IMR-90 (cell line): ENCODE results near the gene PRC1. TPM values are rescaled to one million over a fixed set of nuclear protein-coding genes. Genes with fewer than 3 reads are reported as not detected.
A peak's percentile ranks its signal among the peaks of the same experiment; 100 is the strongest.

Experiments
- ATAC-seq: fragments of 200-7000 bp; cut with Tn5 transposase; 2 replicates; pipeline ENCODE4 v1.9.1; 2020; ENCODE audit warnings: low read depth, mild to moderate bottlenecking, moderate library complexity
- BruUV-seq: library from RNA; stranded (reverse); fragments of 400-500 nt; replicated peaks from 2 replicates; lab custom pipeline; 2021; lab: Mats Ljungman, UMichigan
- CTCF ChIA-PET: fragments of 300-600 bp; formaldehyde crosslinking; extraction: SDS; loops from one replicate; lab custom pipeline; 2021; ENCODE audit warnings: antibody characterized with exemption; lab: Yijun Ruan, JAX
- POLR2A ChIA-PET: fragments of 300-600 bp; sonication (Branson Sonifier 250); formaldehyde crosslinking; loops from one replicate; lab custom pipeline; 2022; ENCODE audit warnings: antibody characterized with exemption; ENCODE audit not compliant: unreplicated experiment; lab: Charles Lee
- DNase-seq: peaks from one replicate; pipeline ENCODE4 v3.0.0; 2013
- H2AFZ ChIP-seq: replicated peaks from 2 replicates; pipeline ENCODE3; 2013; ENCODE audit warnings: low read length, mild to moderate bottlenecking; ENCODE audit not compliant: poor library complexity
- H2AK5ac ChIP-seq: 2 replicates; pipeline ENCODE4 v1.6.1; 2013; ENCODE audit warnings: low read depth, low read length, inconsistent platforms
- H2AK9ac ChIP-seq: replicated peaks from 2 replicates; pipeline ENCODE3; 2013; ENCODE audit warnings: mild to moderate bottlenecking, low read depth, low read length, moderate library complexity; ENCODE audit not compliant: poor library complexity
- H2BK120ac ChIP-seq: 2 replicates; pipeline ENCODE4 v1.6.1; 2013; ENCODE audit warnings: low read depth, low read length, inconsistent platforms
- H2BK15ac ChIP-seq: 3 replicates; pipeline ENCODE4 v1.6.1; 2013; ENCODE audit warnings: low read depth, low read length, inconsistent platforms
- H2BK20ac ChIP-seq: 2 replicates; pipeline ENCODE4 v1.6.1; 2013; ENCODE audit warnings: low read depth, mild to moderate bottlenecking, inconsistent platforms, low read length, moderate library complexity
- H2BK5ac ChIP-seq: 2 replicates; pipeline ENCODE4 v1.6.1; 2013; ENCODE audit warnings: mild to moderate bottlenecking, low read depth, low read length, inconsistent platforms; ENCODE audit not compliant: poor library complexity, severe bottlenecking
- H3K14ac ChIP-seq: replicated peaks from 2 replicates; pipeline ENCODE4 v1.6.1; 2013; ENCODE audit warnings: low read depth, low read length, inconsistent platforms
- H3K18ac ChIP-seq: 2 replicates; pipeline ENCODE4 v1.6.1; 2013; ENCODE audit warnings: low read depth, low read length, control low read depth
- H3K23ac ChIP-seq: 2 replicates; pipeline ENCODE4 v1.6.1; 2013; ENCODE audit warnings: low read depth, low read length, inconsistent platforms
- H3K27ac ChIP-seq: 2 replicates; pipeline ENCODE4 v1.5.1; 2013; ENCODE audit warnings: mild to moderate bottlenecking, control low read depth, low read length; ENCODE audit not compliant: insufficient read depth
- H3K27me3 ChIP-seq: 2 replicates; pipeline ENCODE4 v1.6.1; 2013; ENCODE audit warnings: low read length; ENCODE audit not compliant: control insufficient read depth, insufficient read depth
- H3K36me3 ChIP-seq: 2 replicates; pipeline ENCODE4 v1.6.1; 2013; ENCODE audit warnings: low read length, mixed read lengths; ENCODE audit not compliant: control insufficient read depth, insufficient read depth
- H3K4ac ChIP-seq: 2 replicates; pipeline ENCODE4 v1.6.1; 2013; ENCODE audit warnings: low read depth, low read length, inconsistent platforms
- H3K4me1 ChIP-seq: 2 replicates; pipeline ENCODE4 v1.6.1; 2013; ENCODE audit warnings: low read length, mixed read lengths; ENCODE audit not compliant: control insufficient read depth, insufficient read depth
- H3K4me2 ChIP-seq: 2 replicates; pipeline ENCODE4 v1.6.1; 2013; ENCODE audit warnings: low read depth, mild to moderate bottlenecking, control low read depth, low read length, moderate library complexity
- H3K4me3 ChIP-seq: 2 replicates; pipeline ENCODE4 v1.5.1; 2013; ENCODE audit warnings: low read depth, mild to moderate bottlenecking, control low read depth, low read length, moderate library complexity; ENCODE audit not compliant: insufficient read depth
- H3K56ac ChIP-seq: 2 replicates; pipeline ENCODE4 v1.6.1; 2013; ENCODE audit warnings: low read length, inconsistent platforms; ENCODE audit not compliant: insufficient read depth; ENCODE audit errors: extremely low read depth
- H3K79me1 ChIP-seq, 2 experiments: 2 replicates each; pipeline ENCODE4 v1.6.1; 2013; ENCODE audit warnings: low read length in 2 of 2, inconsistent platforms in 1 of 2, low read depth in 1 of 2
- H3K9ac ChIP-seq: 2 replicates; pipeline ENCODE4 v1.6.1; 2013; ENCODE audit warnings: low read depth, low read length, control low read depth
- H3K9me1 ChIP-seq: 2 replicates; pipeline ENCODE4 v1.6.1; 2013; ENCODE audit warnings: low read length, inconsistent platforms; ENCODE audit not compliant: insufficient read depth
- H3K9me3 ChIP-seq: 2 replicates; pipeline ENCODE4 v1.6.1; 2013; ENCODE audit warnings: low read length; ENCODE audit not compliant: control insufficient read depth, insufficient read depth
- H4K20me1 ChIP-seq: 2 replicates; pipeline ENCODE4 v1.6.1; 2013; ENCODE audit warnings: low read length, inconsistent platforms; ENCODE audit not compliant: insufficient read depth
- H4K5ac ChIP-seq: 2 replicates; pipeline ENCODE4 v1.6.1; 2013; ENCODE audit warnings: mild to moderate bottlenecking, low read depth, low read length, control low read depth
- H4K8ac ChIP-seq, 2 experiments: 2 replicates each; pipeline ENCODE4 v1.6.1; 2013; ENCODE audit warnings: low read depth in 2 of 2, low read length in 2 of 2, control low read depth in 1 of 2, inconsistent platforms in 1 of 2
- H4K91ac ChIP-seq: 2 replicates; pipeline ENCODE4 v1.6.1; 2013; ENCODE audit warnings: low read depth, low read length, inconsistent platforms; ENCODE audit not compliant: insufficient read depth
- FOS ChIP-seq: fragments of 150-350 bp; IDR thresholded peaks from 2 replicates; pipeline ENCODE4 v1.6.1; 2016; ENCODE audit warnings: low read depth, low read length
- MAFK ChIP-seq: IDR thresholded peaks from 2 replicates; pipeline ENCODE4 v1.6.1; 2012; ENCODE audit warnings: low read depth, low read length, improper control_type of control experiment
- RAD21 ChIP-seq: IDR thresholded peaks from 2 replicates; pipeline ENCODE4 v1.6.1; 2012; ENCODE audit warnings: low read length, improper control_type of control experiment
- WGBS, 2 experiments: methylation state at CpG; one replicate each; pipeline versions ENCODE4 v1.1.5 to v1.1.7; 2013; ENCODE audit warnings: missing lambda C conversion rate in 2 of 2; ENCODE audit not compliant: insufficient read length in 1 of 2; ENCODE audit errors: extremely low coverage in 2 of 2; 5-methylcytosine and 5-hydroxymethylcytosine counted together
- dilution Hi-C: fragments of 300-500 bp; cut with HindIII; formaldehyde crosslinking; loops from one replicate; pipeline ENCODE4 v1.14.3; 2018; ENCODE audit warnings: low sequenced_read_pairs; ENCODE audit not compliant: unreplicated experiment
- in situ Hi-C: fragments of 300-500 bp; cut with MboI; formaldehyde crosslinking; loops from 3 replicates; pipeline ENCODE4 v1.14.3; 2019; ENCODE audit warnings: low sequenced_read_pairs, inconsistent platforms, mixed read lengths
- intact Hi-C: fragments of 100-400 bp; cut with micrococcal nuclease; formaldehyde crosslinking; loops from 2 replicates; pipeline ENCODE4 v1.10.0; 2022
- polyA plus RNA-seq, 3 experiments: library from polyadenylated mRNA; depleted of rRNA; stranded (reverse); fragments of >200 nt; gene quantifications; 2 replicates each; pipeline ENCODE4 v1.2.3, GENCODE V29; 2012; ENCODE audit warnings: low replicate concordance in 1 of 3
- total RNA-seq: library from RNA; depleted of rRNA; stranded (reverse); fragments of >200 nt; gene quantifications from 2 replicates; pipeline ENCODE4 v1.2.3, GENCODE V29; 2012
- TF ChIP-seq, protein P1 (sequence below): conservative IDR thresholded peaks from 2 replicates; pipeline ENCODE4 v1.5.1; 2012; ENCODE audit warnings: mild to moderate bottlenecking, low read depth, low read length, improper control_type of control experiment

PRC1 gene
- total and polyA plus RNA-seq, 2 of the 4 experiments (the other 2 are of a cell fraction) = 131 to 148 TPM

DNA sequence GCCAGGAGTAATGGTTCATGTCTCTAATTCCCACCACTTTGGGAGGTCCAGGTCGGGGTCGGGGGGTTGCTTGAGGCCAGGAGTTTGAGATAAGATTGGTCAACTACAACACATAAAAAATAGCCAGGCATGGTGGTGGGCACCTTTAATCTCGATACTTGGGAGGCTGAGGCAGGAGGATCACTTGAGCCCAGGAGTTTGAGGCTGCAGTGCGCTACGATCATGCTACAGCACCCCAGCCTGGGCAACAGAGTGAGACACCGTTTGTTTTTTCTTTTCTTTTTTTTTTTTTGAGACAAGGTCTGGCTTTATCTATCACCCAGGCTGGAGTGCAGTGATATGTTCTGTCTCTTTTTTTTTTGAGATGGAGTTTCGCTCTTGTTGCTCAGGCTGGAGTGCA lies 29.4 kb upstream of the PRC1 start:
- 83% methylated on average over 2 of the region's 7 CpGs; no CpG with 5 or more reads in 1 of the 2 experiments for WGBS, 2 experiments
- dilution Hi-C loops = no loop called here

More for the DNA sequence above, 29.4 kb upstream of the PRC1 start:
- Histone ChIP-seq H2BK15ac (no peak overlapping the region), H3K4ac (no peak overlapping the region), H2AK9ac (no peak overlapping the region), H3K9me3 (no peaks in the 10 kb centered on the region), H3K23ac (no peak overlapping the region), H4K20me1 (no peaks in the 10 kb centered on the region), H3K36me3 (no peaks in the 10 kb centered on the region), H4K5ac (no peak overlapping the region), H2BK20ac (no peak overlapping the region), H3K4me2 (no peak overlapping the region), H3K4me1 (no peaks in the 10 kb centered on the region), H3K14ac (no peak overlapping the region), H3K79me1 (peaks cover 7 to 28% of the 10 kb centered on the region in 2 experiments), H3K27me3 (no peaks in the 10 kb centered on the region), H2AK5ac (no peak overlapping the region), H2BK120ac (no peak overlapping the region), H4K8ac (0 out of 4 replicates have a peak overlapping the region, but pooled peaks of 1 of the 2 experiments have one; percentile 9), H2BK5ac (no peak overlapping the region), H4K91ac (no peak overlapping the region), H2AFZ (no peak overlapping the region), H3K27ac (no peak overlapping the region), H3K9me1 (0 out of 2 replicates have a peak, but pooled peaks cover 2% of the 10 kb centered on the region), H3K9ac (no peak overlapping the region), H3K4me3 (no peak overlapping the region), H3K56ac (no peak overlapping the region), H3K18ac (no peak overlapping the region)
- in situ Hi-C loops = no loop called here
- TF ChIP-seq FOS = no peak
- no peak for TF ChIP-seq MAFK
- TF ChIP-seq, protein P1, sequence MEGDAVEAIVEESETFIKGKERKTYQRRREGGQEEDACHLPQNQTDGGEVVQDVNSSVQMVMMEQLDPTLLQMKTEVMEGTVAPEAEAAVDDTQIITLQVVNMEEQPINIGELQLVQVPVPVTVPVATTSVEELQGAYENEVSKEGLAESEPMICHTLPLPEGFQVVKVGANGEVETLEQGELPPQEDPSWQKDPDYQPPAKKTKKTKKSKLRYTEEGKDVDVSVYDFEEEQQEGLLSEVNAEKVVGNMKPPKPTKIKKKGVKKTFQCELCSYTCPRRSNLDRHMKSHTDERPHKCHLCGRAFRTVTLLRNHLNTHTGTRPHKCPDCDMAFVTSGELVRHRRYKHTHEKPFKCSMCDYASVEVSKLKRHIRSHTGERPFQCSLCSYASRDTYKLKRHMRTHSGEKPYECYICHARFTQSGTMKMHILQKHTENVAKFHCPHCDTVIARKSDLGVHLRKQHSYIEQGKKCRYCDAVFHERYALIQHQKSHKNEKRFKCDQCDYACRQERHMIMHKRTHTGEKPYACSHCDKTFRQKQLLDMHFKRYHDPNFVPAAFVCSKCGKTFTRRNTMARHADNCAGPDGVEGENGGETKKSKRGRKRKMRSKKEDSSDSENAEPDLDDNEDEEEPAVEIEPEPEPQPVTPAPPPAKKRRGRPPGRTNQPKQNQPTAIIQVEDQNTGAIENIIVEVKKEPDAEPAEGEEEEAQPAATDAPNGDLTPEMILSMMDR = no peak
- no peak for TF ChIP-seq RAD21
- ATAC-seq (no peak), DNase-seq (no peak)
- POLR2A ChIA-PET = no interaction called here
- CTCF ChIA-PET = no interaction called here
- intact Hi-C loops = no loop called here
- no TSS peak for BruUV-seq
